ENCODE measurements around the gene MND1.

The MND1 gene

DNA sequence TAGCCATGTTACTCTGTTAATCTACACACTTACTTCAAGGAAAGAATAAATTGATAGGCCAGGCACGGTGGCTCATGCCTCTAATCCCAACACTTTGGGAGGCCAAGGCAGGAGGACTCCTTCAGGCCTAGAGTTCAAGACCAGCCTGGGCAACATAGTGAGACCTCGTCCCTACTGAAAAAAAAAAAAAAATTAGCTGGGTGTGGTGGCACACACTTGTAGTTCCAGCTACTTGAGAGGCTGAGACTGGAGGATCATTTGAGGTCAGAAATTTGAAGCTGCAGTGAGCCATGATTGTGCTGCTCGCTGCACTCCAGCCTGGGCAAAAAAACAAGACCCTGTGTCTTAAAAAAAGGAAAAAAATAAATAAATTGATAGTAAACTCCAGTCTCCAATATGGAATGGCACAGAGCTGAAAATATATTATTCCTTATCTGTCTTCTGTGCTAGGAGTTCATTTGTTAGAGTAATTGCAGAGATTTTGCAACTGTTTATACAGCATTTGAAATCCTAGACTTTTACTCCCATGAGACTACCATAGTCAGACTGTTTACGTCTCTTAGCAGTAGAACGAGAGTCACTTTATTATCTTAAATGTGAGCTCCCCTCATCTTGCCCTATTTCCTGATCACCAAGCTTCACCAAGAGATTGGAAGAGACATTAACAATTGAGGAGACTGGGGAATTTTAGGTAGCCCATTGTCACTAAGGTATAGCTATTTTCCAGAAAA lies 102.9 kb downstream of the MND1 start:
- H3K4me2 ChIP-seq (ENCODE audit: low read length), result no peak overlapping the region
- peaks cover 39% of the 10 kb centered on the region for H3K4me1 ChIP-seq (ENCODE audit: control insufficient read depth, low read length)

DNA sequence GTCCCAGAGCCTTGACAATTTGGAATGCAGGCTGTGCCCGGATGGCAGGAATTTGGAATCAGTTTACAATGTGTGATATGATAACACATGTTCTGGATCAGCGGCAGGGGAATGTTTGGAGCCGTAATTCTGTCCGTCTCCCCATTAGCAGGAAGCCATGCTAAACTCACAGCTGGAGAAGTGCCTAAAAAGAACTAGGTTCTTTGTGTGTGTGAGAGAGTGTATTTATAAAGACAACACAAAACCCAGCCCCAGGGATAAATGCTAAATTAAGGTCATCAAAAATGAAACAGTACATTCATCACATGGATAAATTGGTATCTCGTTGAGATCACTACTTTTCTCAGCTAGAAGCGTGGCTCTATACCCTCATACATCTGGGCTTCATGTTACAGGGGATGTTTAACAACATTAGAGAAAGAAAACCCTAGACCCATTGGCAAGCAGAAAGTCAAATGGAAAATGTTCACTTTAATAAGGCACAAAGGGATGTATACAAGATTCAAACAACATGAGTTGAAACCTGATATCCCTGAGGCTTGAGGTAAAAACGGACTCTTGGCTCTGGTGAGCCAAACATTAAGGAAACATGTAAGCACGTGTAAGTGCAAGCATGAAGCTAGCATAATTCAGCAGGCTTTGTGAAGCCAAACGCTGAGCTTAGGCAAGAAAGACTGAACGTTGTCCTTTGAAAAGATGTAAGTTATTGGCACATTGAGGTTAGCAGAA lies 103.7 kb downstream of the MND1 start:
- Histone ChIP-seq H3K79me2 (ENCODE audit: control insufficient read depth, low read length) (no peaks in the 10 kb centered on the region), H3F3A (ENCODE audit: control insufficient read depth, insufficient read depth) (peaks cover 11% of the 10 kb centered on the region), H3K9me3 (ENCODE audit: control insufficient read depth, insufficient read depth, low read length) (no peaks in the 10 kb centered on the region), H3K4me2 (ENCODE audit: low read length) (no peak overlapping the region), H3K27ac (ENCODE audit: low read depth, low read length) (no peak overlapping the region), H3K4me3 (ENCODE audit: low read length) (no peak overlapping the region), H3K36me3 (ENCODE audit: control insufficient read depth, low read length) (no peaks in the 10 kb centered on the region), H3K9me2 (replicated peaks; ENCODE audit: control insufficient read depth, low read length) (no peaks in the 10 kb centered on the region), H4K20me1 (ENCODE audit: control insufficient read depth, insufficient read depth, low read depth, low read length) (no peaks in the 10 kb centered on the region), H3K27me3 (ENCODE audit: control insufficient read depth, low read length) (no peaks in the 10 kb centered on the region), H3K4me1 (ENCODE audit: control insufficient read depth, low read length) (peaks cover 32% of the 10 kb centered on the region)
- TF ChIP-seq EZH2phosphoT487 (IDR thresholded peaks at IDR 0.05; ENCODE audit: borderline replicate concordance, low read length), result no peak
- TF ChIP-seq, protein P1, sequence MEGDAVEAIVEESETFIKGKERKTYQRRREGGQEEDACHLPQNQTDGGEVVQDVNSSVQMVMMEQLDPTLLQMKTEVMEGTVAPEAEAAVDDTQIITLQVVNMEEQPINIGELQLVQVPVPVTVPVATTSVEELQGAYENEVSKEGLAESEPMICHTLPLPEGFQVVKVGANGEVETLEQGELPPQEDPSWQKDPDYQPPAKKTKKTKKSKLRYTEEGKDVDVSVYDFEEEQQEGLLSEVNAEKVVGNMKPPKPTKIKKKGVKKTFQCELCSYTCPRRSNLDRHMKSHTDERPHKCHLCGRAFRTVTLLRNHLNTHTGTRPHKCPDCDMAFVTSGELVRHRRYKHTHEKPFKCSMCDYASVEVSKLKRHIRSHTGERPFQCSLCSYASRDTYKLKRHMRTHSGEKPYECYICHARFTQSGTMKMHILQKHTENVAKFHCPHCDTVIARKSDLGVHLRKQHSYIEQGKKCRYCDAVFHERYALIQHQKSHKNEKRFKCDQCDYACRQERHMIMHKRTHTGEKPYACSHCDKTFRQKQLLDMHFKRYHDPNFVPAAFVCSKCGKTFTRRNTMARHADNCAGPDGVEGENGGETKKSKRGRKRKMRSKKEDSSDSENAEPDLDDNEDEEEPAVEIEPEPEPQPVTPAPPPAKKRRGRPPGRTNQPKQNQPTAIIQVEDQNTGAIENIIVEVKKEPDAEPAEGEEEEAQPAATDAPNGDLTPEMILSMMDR (IDR thresholded peaks at IDR 0.05; ENCODE audit: low read depth, low read length, poor library complexity, severe bottlenecking), result no peak

More for the DNA sequence above, 102.9 kb downstream of the MND1 start:
- no peaks in the 10 kb centered on the region for H3K27me3 ChIP-seq (ENCODE audit: control insufficient read depth, low read length)
- no peaks in the 10 kb centered on the region for H3K9me2 ChIP-seq (replicated peaks; ENCODE audit: control insufficient read depth, low read length)
- no peaks in the 10 kb centered on the region for H3K79me2 ChIP-seq (ENCODE audit: control insufficient read depth, low read length)
- no peaks in the 10 kb centered on the region for H4K20me1 ChIP-seq (ENCODE audit: control insufficient read depth, insufficient read depth, low read depth, low read length)
- H3F3A ChIP-seq (ENCODE audit: control insufficient read depth, insufficient read depth), result peaks cover 17% of the 10 kb centered on the region
- no peak for TF ChIP-seq EZH2phosphoT487 (IDR thresholded peaks at IDR 0.05; ENCODE audit: borderline replicate concordance, low read length)
- TF ChIP-seq, protein P1 (IDR thresholded peaks at IDR 0.05; ENCODE audit: low read depth, low read length, poor library complexity, severe bottlenecking), result no peak
- H3K36me3 ChIP-seq (ENCODE audit: control insufficient read depth, low read length), result no peaks in the 10 kb centered on the region
- H3K4me3 ChIP-seq (ENCODE audit: low read length), result no peak overlapping the region
- no peaks in the 10 kb centered on the region for H3K9me3 ChIP-seq (ENCODE audit: control insufficient read depth, insufficient read depth, low read length)
- H3K27ac ChIP-seq (ENCODE audit: low read depth, low read length), result no peak overlapping the region

DNA sequence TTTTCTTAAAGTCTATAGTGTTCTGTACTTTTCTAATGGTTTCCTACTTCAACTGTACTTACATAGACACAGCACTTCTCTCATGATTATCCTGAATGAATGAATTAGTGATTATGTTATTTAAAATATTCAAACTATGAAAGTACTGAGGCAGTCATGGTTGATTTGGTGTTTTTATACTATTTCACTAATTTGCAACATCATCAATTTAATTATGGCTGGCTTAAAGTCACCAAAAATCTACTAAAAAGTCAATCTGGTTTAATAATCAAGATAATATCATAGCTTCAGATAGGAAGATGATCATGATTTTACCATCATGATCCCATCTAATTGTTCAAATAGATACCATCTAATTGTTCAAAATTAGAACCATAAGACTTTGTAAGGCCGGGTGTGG lies 104.8 kb downstream of the MND1 start:
- Histone ChIP-seq H3K36me3 (ENCODE audit: control insufficient read depth, low read length) (no peaks in the 10 kb centered on the region), H3K4me1 (ENCODE audit: control insufficient read depth, low read length) (peaks cover 36% of the 10 kb centered on the region), H3K79me2 (ENCODE audit: control insufficient read depth, low read length) (no peaks in the 10 kb centered on the region), H3K4me3 (ENCODE audit: low read length) (peak overlapping the region; percentile 56; the same call in 1 of the 2 replicates), H3K4me2 (ENCODE audit: low read length) (peak overlapping the region; percentile 77; the same call in 1 of the 2 replicates), H3K27ac (ENCODE audit: low read depth, low read length) (0 out of 2 replicates have a peak overlapping the region, but pooled peaks have one; percentile 57), H3K27me3 (ENCODE audit: control insufficient read depth, low read length) (no peaks in the 10 kb centered on the region), H4K20me1 (ENCODE audit: control insufficient read depth, insufficient read depth, low read depth, low read length) (no peaks in the 10 kb centered on the region), H3K9me3 (ENCODE audit: control insufficient read depth, insufficient read depth, low read length) (no peaks in the 10 kb centered on the region), H3F3A (ENCODE audit: control insufficient read depth, insufficient read depth) (peaks cover 9% of the 10 kb centered on the region), H3K9me2 (replicated peaks; ENCODE audit: control insufficient read depth, low read length) (no peaks in the 10 kb centered on the region)
- TF ChIP-seq EZH2phosphoT487 (IDR thresholded peaks at IDR 0.05; ENCODE audit: borderline replicate concordance, low read length), result no peak
- TF ChIP-seq, protein P1 (IDR thresholded peaks at IDR 0.05; ENCODE audit: low read depth, low read length, poor library complexity, severe bottlenecking), result no peak

Measured in DOHH2 (cell line).